ENCODE measurements around the gene NPSR1. TPM values are rescaled to one million over a fixed set of nuclear protein-coding genes. Genes with fewer than 3 reads are reported as not detected.

Gene NPSR1
- total RNA-seq, 1 donor from 2014 or later: not detected

GRCh38 chr7:34895202-34895601 is 237.2 kb downstream of the NPSR1 start:
- H3K4me3 Mint-ChIP-seq: no peak overlapping the region
- H3K27me3 Mint-ChIP-seq: no peaks in the 10 kb centered on the region
- no peak for DNase-seq (ENCODE audit: extremely low spot score, unreplicated experiment)
- peaks cover 7% of the 10 kb centered on the region for H3K9me3 Mint-ChIP-seq
- H3K4me1 Mint-ChIP-seq (ENCODE audit: unreplicated experiment): no peaks in the 10 kb centered on the region
- no peak overlapping the region for H3K27ac Mint-ChIP-seq
- no peaks in the 10 kb centered on the region for H3K36me3 Mint-ChIP-seq
- TF ChIP-seq CTCF (conservative IDR thresholded peaks at IDR 0.05): no peak
